ENCODE results near the gene KMT2D.

KMT2D gene

DNA sequence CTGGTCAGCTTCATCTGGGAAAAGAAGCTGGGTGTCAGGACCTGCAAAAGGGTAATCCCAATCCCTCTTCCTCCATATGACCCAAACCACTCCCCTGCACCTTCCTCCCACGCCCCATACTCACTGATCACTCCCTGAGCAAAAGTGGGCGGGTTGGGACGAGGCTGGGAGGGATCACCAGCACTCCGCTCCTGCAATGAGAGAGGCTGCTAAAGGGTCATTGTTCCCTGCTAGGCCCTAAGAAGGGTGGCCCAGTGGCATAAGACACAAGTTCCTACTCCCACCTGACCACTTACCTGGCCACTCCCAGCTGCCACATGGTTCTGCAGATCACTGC is 26.3 kb downstream of the KMT2D start:
- Histone ChIP-seq H3K4me1 (ENCODE audit: control insufficient read depth, insufficient read depth, low read length, poor library complexity, severe bottlenecking) (no peaks in the 10 kb centered on the region), H3K36me3 (ENCODE audit: control insufficient read depth, insufficient read depth, low read length) (peaks cover 67% of the 10 kb centered on the region), H3K27me3 (replicated peaks; ENCODE audit: control insufficient read depth, insufficient read depth, low read length, poor library complexity, severe bottlenecking) (no peaks in the 10 kb centered on the region), H3K9me3 (ENCODE audit: control insufficient read depth, low read length) (no peaks in the 10 kb centered on the region), H3K4me3 (ENCODE audit: insufficient read depth, low read depth, low read length, poor library complexity, severe bottlenecking) (no peak overlapping the region), H3K27ac (ENCODE audit: insufficient read depth, low read length, poor library complexity, severe bottlenecking) (no peak overlapping the region)
- no peak for DNase-seq

- Histone ChIP-seq H3K4me3 (ENCODE audit: insufficient read depth, low read depth, low read length, poor library complexity, severe bottlenecking) (no peak overlapping the region), H3K27ac (ENCODE audit: insufficient read depth, low read length, poor library complexity, severe bottlenecking) (no peak overlapping the region), H3K36me3 (ENCODE audit: control insufficient read depth, insufficient read depth, low read length) (peaks cover 67% of the 10 kb centered on the region), H3K27me3 (replicated peaks; ENCODE audit: control insufficient read depth, insufficient read depth, low read length, poor library complexity, severe bottlenecking) (no peaks in the 10 kb centered on the region), H3K9me3 (ENCODE audit: control insufficient read depth, low read length) (no peaks in the 10 kb centered on the region), H3K4me1 (ENCODE audit: control insufficient read depth, insufficient read depth, low read length, poor library complexity, severe bottlenecking) (no peaks in the 10 kb centered on the region)
- DNase-seq, result no peak
Measured at GRCh38 chr12:49033611-49034285, 26.8 kb downstream of the KMT2D start.

DNA sequence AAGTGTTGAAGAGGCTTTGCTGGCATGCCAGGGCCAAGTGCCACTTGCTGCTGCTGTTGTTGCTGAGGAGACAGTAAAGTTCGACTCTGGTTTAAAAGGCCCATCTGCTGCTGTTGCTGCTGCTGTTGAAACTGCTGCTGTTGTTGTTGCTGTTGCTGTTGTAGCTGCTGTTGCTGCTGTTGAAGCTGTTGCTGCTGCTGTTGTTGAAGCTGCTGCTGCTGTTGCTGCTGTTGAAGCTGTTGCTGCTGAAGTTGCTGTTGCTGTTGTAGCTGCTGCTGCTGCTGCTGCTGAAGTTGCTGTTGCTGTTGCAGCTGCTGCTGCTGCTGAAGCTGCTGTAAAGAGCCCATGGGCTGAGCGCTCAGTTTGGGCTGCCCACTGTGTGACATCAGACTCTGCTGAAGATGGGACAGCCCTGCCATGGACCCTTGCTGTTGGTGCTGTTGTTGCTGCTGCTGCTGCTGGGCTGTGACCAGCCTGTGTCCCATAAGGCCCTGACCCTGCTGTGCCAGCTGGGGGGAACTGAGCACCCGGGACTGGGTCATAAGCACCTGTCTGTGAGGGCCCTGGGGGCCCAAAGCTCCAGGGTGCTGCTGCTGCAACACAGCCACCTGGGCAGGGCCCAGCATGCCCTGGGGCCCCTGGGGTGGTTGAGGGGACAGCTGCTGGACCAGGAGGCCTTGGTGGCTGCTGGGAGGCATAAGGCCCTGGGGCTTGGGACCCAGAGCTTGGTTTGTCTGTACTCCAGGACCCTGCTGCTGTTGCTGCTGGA is 27.7 kb downstream of the KMT2D start:
- Histone ChIP-seq H3K4me3 (ENCODE audit: insufficient read depth, low read depth, low read length, poor library complexity, severe bottlenecking) (no peak overlapping the region), H3K27me3 (replicated peaks; ENCODE audit: control insufficient read depth, insufficient read depth, low read length, poor library complexity, severe bottlenecking) (no peaks in the 10 kb centered on the region), H3K36me3 (ENCODE audit: control insufficient read depth, insufficient read depth, low read length) (peaks cover 66% of the 10 kb centered on the region), H3K4me1 (ENCODE audit: control insufficient read depth, insufficient read depth, low read length, poor library complexity, severe bottlenecking) (no peaks in the 10 kb centered on the region), H3K9me3 (ENCODE audit: control insufficient read depth, low read length) (no peaks in the 10 kb centered on the region), H3K27ac (ENCODE audit: insufficient read depth, low read length, poor library complexity, severe bottlenecking) (no peak overlapping the region)
- no peak for DNase-seq

GRCh38 chr12:49032276-49032675 is 28.3 kb downstream of the KMT2D start:
- no peak overlapping the region for H3K27ac ChIP-seq (ENCODE audit: insufficient read depth, low read length, poor library complexity, severe bottlenecking)
- DNase-seq, result no peak

DNA sequence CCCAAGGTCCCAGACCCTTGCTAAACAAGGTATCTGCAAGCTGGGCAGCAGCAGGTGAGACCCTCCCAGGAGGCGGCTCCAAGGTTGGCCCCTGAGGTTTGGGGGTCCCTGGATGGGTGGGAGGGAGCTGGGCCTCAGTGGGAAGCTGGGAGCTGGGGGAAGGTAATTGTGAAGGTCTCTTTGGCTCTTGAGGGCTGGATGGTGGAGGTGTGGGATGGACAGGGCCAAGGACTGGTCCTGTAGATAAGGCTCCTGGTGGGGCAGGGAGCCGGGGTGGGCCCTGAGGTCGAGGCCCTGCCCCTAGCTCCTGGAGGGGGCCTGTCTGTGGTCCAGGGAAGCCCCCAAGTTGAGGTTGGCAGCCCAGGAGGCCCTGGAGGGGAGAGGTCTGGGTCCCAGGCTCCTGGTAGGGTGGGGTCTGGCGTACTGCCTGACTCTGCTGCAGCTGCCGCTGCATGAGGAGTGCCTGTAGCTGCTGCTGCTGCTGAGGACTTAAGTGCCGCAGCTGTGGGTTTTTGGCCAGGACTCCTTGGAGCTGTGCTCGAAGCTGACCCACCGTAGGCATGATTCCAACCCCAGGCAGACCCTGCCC is 28.9 kb downstream of the KMT2D start:
- DNase-seq, result no peak

More at GRCh38 chr12:49032276-49032675, 28.3 kb downstream of the KMT2D start:
- Histone ChIP-seq H3K4me3 (ENCODE audit: insufficient read depth, low read depth, low read length, poor library complexity, severe bottlenecking) (no peak overlapping the region), H3K27me3 (replicated peaks; ENCODE audit: control insufficient read depth, insufficient read depth, low read length, poor library complexity, severe bottlenecking) (no peaks in the 10 kb centered on the region), H3K36me3 (ENCODE audit: control insufficient read depth, insufficient read depth, low read length) (peaks cover 66% of the 10 kb centered on the region), H3K9me3 (ENCODE audit: control insufficient read depth, low read length) (no peaks in the 10 kb centered on the region), H3K4me1 (ENCODE audit: control insufficient read depth, insufficient read depth, low read length, poor library complexity, severe bottlenecking) (no peaks in the 10 kb centered on the region)

DNA sequence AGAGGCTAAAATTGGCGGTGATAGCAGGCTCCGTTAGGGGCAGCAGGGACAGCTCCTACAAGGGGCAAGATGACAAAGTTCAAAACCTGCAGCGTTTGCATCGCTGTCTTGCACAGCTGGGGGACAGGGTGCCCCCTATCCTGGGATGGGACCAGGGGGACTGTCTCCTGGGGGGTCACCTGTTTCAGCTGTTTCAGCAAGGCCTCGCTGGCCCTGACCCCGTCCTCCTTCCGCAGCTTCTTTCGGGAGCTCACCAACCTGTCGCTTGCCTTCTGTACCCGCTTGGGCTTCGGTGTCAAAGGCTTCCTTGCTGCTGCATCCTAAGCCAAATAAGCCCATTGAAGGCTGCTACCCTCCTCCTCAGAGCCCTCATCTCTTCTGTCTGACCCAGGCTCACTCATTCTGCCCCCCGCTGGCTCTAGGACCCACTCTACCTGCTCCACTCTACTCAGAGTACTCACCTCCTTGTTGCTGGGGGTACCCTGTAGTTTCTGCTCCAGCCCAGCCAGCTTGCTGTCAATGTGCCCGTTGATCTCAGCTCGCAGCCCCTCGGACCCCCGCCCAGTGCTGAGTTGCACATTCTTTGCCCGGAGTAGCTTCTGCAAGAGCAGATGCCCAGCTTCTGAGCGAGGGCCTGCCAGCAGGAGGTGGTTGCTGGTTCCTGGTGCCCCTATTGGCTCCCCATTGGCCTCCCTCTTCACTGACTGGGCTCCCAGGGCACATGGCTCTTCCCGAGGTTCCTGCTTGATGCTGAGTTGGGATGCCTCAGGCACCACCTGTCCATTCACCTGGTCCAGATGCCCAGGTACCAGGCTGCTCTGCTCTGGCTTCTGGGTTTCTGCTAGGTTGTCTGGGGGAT is 29.7 kb downstream of the KMT2D start:
- no peaks in the 10 kb centered on the region for H3K9me3 ChIP-seq (ENCODE audit: control insufficient read depth, low read length)
- no peak for DNase-seq
- H3K36me3 ChIP-seq (ENCODE audit: control insufficient read depth, insufficient read depth, low read length), result peaks cover 71% of the 10 kb centered on the region
- H3K27me3 ChIP-seq (replicated peaks; ENCODE audit: control insufficient read depth, insufficient read depth, low read length, poor library complexity, severe bottlenecking), result no peaks in the 10 kb centered on the region
- H3K4me1 ChIP-seq (ENCODE audit: control insufficient read depth, insufficient read depth, low read length, poor library complexity, severe bottlenecking), result no peaks in the 10 kb centered on the region
- H3K27ac ChIP-seq (ENCODE audit: insufficient read depth, low read length, poor library complexity, severe bottlenecking), result no peak overlapping the region
- H3K4me3 ChIP-seq (ENCODE audit: insufficient read depth, low read depth, low read length, poor library complexity, severe bottlenecking), result no peak overlapping the region

More for the DNA sequence above, 28.9 kb downstream of the KMT2D start:
- no peak overlapping the region for H3K4me3 ChIP-seq (ENCODE audit: insufficient read depth, low read depth, low read length, poor library complexity, severe bottlenecking)
- no peaks in the 10 kb centered on the region for H3K4me1 ChIP-seq (ENCODE audit: control insufficient read depth, insufficient read depth, low read length, poor library complexity, severe bottlenecking)
- H3K27ac ChIP-seq (ENCODE audit: insufficient read depth, low read length, poor library complexity, severe bottlenecking), result no peak overlapping the region
- H3K36me3 ChIP-seq (ENCODE audit: control insufficient read depth, insufficient read depth, low read length), result peaks cover 66% of the 10 kb centered on the region
- no peaks in the 10 kb centered on the region for H3K27me3 ChIP-seq (replicated peaks; ENCODE audit: control insufficient read depth, insufficient read depth, low read length, poor library complexity, severe bottlenecking)
- H3K9me3 ChIP-seq (ENCODE audit: control insufficient read depth, low read length), result no peaks in the 10 kb centered on the region

DNA sequence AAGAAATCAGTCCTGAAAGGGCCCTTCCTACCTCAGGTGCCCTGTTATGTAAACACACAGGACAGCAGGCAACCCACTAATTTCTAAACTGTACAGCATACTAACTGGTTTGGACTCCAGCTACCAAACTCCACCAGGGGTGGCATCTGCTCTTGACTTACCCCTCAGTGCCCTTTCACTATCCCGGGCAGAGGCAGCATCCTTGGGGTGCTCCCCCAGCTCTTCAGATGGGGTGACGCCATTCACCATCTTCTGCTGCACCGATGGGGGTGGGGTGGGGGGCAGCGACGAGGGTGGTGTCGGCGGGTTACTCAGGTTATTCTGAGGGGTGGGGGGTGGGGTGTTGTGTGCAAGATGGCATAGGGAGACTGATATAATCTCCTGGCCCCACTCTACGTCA is 30.5 kb downstream of the KMT2D start:
- peaks cover 78% of the 10 kb centered on the region for H3K36me3 ChIP-seq (ENCODE audit: control insufficient read depth, insufficient read depth, low read length)
- H3K27ac ChIP-seq (ENCODE audit: insufficient read depth, low read length, poor library complexity, severe bottlenecking), result no peak overlapping the region
- no peaks in the 10 kb centered on the region for H3K4me1 ChIP-seq (ENCODE audit: control insufficient read depth, insufficient read depth, low read length, poor library complexity, severe bottlenecking)

GRCh38 chr12:49028666-49029275 is 31.8 kb downstream of the KMT2D start:
- Histone ChIP-seq H3K9me3 (ENCODE audit: control insufficient read depth, low read length) (no peaks in the 10 kb centered on the region), H3K4me3 (ENCODE audit: insufficient read depth, low read depth, low read length, poor library complexity, severe bottlenecking) (no peak overlapping the region), H3K27ac (ENCODE audit: insufficient read depth, low read length, poor library complexity, severe bottlenecking) (no peak overlapping the region), H3K27me3 (replicated peaks; ENCODE audit: control insufficient read depth, insufficient read depth, low read length, poor library complexity, severe bottlenecking) (no peaks in the 10 kb centered on the region), H3K4me1 (ENCODE audit: control insufficient read depth, insufficient read depth, low read length, poor library complexity, severe bottlenecking) (no peaks in the 10 kb centered on the region), H3K36me3 (ENCODE audit: control insufficient read depth, insufficient read depth, low read length) (peaks cover 78% of the 10 kb centered on the region)
- no peak for DNase-seq

More for the DNA sequence above, 30.5 kb downstream of the KMT2D start:
- H3K4me3 ChIP-seq (ENCODE audit: insufficient read depth, low read depth, low read length, poor library complexity, severe bottlenecking), result no peak overlapping the region
- no peaks in the 10 kb centered on the region for H3K27me3 ChIP-seq (replicated peaks; ENCODE audit: control insufficient read depth, insufficient read depth, low read length, poor library complexity, severe bottlenecking)
- no peak for DNase-seq
- no peaks in the 10 kb centered on the region for H3K9me3 ChIP-seq (ENCODE audit: control insufficient read depth, low read length)

GRCh38 chr12:49027846-49028555 is 32.6 kb downstream of the KMT2D start:
- Histone ChIP-seq H3K27ac (ENCODE audit: insufficient read depth, low read length, poor library complexity, severe bottlenecking) (no peak overlapping the region), H3K27me3 (replicated peaks; ENCODE audit: control insufficient read depth, insufficient read depth, low read length, poor library complexity, severe bottlenecking) (no peaks in the 10 kb centered on the region), H3K9me3 (ENCODE audit: control insufficient read depth, low read length) (no peaks in the 10 kb centered on the region), H3K36me3 (ENCODE audit: control insufficient read depth, insufficient read depth, low read length) (peaks cover 77% of the 10 kb centered on the region), H3K4me1 (ENCODE audit: control insufficient read depth, insufficient read depth, low read length, poor library complexity, severe bottlenecking) (no peaks in the 10 kb centered on the region), H3K4me3 (ENCODE audit: insufficient read depth, low read depth, low read length, poor library complexity, severe bottlenecking) (no peak overlapping the region)
- DNase-seq, result no peak
